ENCODE measurements around the gene ADRA1B. TPM values are rescaled to one million over a fixed set of nuclear protein-coding genes. Genes with fewer than 3 reads are reported as not detected.

Gene ADRA1B
- total and polyA plus RNA-seq, 2 of the 8 experiments (the other 6 are each of a cell fraction or from before 2014, with no cell fraction given): not detected

DNA sequence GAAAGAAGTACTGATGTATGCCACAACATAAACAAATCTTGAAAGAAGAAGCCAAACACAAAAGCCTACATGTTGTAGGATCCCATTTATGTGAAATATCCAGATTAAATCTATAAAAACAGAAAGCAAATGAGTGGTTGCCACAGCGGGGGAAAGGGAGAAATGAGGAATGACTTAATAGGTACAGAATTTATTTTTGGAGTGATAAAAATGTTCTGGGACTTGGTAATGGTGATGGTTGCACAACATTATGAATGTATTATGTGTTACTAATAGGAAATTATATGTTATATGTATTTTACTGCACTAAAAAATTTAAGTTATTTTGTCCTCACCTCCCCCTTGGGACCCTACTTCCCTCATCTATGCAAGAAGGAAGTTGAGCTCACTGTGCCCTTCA is 76.3 kb downstream of the ADRA1B start (continued):
- TF ChIP-seq, protein P1, sequence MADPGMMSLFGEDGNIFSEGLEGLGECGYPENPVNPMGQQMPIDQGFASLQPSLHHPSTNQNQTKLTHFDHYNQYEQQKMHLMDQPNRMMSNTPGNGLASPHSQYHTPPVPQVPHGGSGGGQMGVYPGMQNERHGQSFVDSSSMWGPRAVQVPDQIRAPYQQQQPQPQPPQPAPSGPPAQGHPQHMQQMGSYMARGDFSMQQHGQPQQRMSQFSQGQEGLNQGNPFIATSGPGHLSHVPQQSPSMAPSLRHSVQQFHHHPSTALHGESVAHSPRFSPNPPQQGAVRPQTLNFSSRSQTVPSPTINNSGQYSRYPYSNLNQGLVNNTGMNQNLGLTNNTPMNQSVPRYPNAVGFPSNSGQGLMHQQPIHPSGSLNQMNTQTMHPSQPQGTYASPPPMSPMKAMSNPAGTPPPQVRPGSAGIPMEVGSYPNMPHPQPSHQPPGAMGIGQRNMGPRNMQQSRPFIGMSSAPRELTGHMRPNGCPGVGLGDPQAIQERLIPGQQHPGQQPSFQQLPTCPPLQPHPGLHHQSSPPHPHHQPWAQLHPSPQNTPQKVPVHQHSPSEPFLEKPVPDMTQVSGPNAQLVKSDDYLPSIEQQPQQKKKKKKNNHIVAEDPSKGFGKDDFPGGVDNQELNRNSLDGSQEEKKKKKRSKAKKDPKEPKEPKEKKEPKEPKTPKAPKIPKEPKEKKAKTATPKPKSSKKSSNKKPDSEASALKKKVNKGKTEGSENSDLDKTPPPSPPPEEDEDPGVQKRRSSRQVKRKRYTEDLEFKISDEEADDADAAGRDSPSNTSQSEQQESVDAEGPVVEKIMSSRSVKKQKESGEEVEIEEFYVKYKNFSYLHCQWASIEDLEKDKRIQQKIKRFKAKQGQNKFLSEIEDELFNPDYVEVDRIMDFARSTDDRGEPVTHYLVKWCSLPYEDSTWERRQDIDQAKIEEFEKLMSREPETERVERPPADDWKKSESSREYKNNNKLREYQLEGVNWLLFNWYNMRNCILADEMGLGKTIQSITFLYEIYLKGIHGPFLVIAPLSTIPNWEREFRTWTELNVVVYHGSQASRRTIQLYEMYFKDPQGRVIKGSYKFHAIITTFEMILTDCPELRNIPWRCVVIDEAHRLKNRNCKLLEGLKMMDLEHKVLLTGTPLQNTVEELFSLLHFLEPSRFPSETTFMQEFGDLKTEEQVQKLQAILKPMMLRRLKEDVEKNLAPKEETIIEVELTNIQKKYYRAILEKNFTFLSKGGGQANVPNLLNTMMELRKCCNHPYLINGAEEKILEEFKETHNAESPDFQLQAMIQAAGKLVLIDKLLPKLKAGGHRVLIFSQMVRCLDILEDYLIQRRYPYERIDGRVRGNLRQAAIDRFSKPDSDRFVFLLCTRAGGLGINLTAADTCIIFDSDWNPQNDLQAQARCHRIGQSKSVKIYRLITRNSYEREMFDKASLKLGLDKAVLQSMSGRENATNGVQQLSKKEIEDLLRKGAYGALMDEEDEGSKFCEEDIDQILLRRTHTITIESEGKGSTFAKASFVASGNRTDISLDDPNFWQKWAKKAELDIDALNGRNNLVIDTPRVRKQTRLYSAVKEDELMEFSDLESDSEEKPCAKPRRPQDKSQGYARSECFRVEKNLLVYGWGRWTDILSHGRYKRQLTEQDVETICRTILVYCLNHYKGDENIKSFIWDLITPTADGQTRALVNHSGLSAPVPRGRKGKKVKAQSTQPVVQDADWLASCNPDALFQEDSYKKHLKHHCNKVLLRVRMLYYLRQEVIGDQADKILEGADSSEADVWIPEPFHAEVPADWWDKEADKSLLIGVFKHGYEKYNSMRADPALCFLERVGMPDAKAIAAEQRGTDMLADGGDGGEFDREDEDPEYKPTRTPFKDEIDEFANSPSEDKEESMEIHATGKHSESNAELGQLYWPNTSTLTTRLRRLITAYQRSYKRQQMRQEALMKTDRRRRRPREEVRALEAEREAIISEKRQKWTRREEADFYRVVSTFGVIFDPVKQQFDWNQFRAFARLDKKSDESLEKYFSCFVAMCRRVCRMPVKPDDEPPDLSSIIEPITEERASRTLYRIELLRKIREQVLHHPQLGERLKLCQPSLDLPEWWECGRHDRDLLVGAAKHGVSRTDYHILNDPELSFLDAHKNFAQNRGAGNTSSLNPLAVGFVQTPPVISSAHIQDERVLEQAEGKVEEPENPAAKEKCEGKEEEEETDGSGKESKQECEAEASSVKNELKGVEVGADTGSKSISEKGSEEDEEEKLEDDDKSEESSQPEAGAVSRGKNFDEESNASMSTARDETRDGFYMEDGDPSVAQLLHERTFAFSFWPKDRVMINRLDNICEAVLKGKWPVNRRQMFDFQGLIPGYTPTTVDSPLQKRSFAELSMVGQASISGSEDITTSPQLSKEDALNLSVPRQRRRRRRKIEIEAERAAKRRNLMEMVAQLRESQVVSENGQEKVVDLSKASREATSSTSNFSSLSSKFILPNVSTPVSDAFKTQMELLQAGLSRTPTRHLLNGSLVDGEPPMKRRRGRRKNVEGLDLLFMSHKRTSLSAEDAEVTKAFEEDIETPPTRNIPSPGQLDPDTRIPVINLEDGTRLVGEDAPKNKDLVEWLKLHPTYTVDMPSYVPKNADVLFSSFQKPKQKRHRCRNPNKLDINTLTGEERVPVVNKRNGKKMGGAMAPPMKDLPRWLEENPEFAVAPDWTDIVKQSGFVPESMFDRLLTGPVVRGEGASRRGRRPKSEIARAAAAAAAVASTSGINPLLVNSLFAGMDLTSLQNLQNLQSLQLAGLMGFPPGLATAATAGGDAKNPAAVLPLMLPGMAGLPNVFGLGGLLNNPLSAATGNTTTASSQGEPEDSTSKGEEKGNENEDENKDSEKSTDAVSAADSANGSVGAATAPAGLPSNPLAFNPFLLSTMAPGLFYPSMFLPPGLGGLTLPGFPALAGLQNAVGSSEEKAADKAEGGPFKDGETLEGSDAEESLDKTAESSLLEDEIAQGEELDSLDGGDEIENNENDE (IDR thresholded peaks at IDR 0.05; ENCODE audit: insufficient replicate concordance, low read length): no peak
- TF ChIP-seq HDAC2 (IDR thresholded peaks at IDR 0.05; ENCODE audit: borderline replicate concordance in 1 of 2, low read depth in 2 of 2, low read length in 2 of 2) (no peak), JUN (IDR thresholded peaks at IDR 0.05; ENCODE audit: low read depth, low read length) (no peak), HDAC6 (IDR thresholded peaks at IDR 0.05; ENCODE audit: low read depth, low read length) (no peak), BACH1 (IDR thresholded peaks at IDR 0.05; ENCODE audit: low read length) (no peak)
- TF ChIP-seq, protein P2, sequence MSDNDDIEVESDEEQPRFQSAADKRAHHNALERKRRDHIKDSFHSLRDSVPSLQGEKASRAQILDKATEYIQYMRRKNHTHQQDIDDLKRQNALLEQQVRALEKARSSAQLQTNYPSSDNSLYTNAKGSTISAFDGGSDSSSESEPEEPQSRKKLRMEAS (IDR thresholded peaks at IDR 0.05): no peak
